ENCODE measurements around the gene ACAA2.

DNA sequence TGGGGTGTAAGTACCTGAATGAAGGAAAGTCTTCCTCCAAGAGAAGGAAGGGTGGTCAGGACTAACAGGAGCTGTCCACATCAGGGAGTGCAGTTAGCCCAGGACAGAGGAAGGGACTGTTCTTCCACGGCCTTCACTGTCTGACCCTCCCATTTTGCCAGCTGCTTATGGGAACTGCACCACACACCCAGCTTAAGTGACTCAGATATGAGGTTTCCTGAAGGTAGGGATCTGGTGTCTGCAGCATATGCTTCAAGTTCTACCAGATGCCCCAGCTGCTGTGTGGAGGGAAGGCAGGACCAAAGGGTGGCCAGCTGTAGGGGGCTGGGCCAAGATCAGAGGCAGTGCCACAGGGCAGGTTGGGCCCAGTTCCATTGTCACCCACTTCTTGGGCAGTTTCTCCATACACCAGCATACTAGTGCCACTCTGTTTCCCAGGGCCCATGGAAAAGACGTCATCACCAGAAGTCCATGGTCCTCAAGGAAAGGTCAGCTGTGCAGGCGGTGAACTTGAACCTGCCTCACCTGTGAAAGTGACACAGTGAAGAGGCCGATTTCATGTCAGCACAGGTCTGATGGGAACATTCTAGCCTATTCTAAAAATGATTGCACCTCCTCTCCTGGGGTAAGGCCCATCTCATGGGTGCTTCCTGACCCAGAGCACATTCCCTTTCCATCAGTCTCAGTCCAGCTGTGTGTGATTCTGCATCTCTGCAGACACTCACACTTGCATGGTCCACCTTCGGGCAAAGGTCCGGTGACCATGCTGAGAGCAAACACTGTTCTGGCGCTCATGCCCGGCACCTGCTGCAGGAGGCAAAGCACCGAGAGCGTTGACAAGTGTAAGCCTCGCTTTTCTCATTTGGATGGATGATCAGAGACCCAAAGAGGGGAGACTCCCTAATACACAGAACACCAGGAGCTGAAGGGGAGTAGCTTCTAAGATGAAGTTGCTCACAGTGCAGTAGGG, 68.0 kb downstream of the ACAA2 start:
- TF ChIP-seq, protein P1, sequence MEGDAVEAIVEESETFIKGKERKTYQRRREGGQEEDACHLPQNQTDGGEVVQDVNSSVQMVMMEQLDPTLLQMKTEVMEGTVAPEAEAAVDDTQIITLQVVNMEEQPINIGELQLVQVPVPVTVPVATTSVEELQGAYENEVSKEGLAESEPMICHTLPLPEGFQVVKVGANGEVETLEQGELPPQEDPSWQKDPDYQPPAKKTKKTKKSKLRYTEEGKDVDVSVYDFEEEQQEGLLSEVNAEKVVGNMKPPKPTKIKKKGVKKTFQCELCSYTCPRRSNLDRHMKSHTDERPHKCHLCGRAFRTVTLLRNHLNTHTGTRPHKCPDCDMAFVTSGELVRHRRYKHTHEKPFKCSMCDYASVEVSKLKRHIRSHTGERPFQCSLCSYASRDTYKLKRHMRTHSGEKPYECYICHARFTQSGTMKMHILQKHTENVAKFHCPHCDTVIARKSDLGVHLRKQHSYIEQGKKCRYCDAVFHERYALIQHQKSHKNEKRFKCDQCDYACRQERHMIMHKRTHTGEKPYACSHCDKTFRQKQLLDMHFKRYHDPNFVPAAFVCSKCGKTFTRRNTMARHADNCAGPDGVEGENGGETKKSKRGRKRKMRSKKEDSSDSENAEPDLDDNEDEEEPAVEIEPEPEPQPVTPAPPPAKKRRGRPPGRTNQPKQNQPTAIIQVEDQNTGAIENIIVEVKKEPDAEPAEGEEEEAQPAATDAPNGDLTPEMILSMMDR (IDR thresholded peaks at IDR 0.05): no peak
- no peak for TF ChIP-seq ZFX (IDR thresholded peaks at IDR 0.05; ENCODE audit: borderline replicate concordance)

Measured in 22Rv1 (cell line).